NB4 (cell line): ENCODE results near the gene GPR12.
A peak's percentile ranks its signal among the peaks of the same experiment; 100 is the strongest.

Source experiments
- DNase-seq: peaks from one replicate; pipeline ENCODE4 v3.0.0; 2010; ENCODE audit warnings: low read depth
- H3K4me3 ChIP-seq: one replicate; pipeline ENCODE4 v1.5.1; 2011; ENCODE audit warnings: mild to moderate bottlenecking, low read depth, low read length, moderate library complexity
- MYC ChIP-seq: IDR thresholded peaks from 2 replicates; pipeline ENCODE4 v1.6.1; 2011; ENCODE audit warnings: low read depth, low read length
- POLR2A ChIP-seq: IDR thresholded peaks from 2 replicates; pipeline ENCODE4 v1.6.1; 2011; ENCODE audit warnings: mild to moderate bottlenecking; ENCODE audit not compliant: insufficient read length; ENCODE audit errors: extremely low read depth
- TF ChIP-seq, protein P1 (sequence below): IDR thresholded peaks from 2 replicates; pipeline ENCODE4 v1.6.1; 2011; ENCODE audit warnings: low read depth, low read length
- TF ChIP-seq, protein P2 (sequence below): IDR thresholded peaks from one replicate; pipeline ENCODE4 v1.5.1; 2012; ENCODE audit warnings: low read depth, low read length

GPR12 gene

DNA sequence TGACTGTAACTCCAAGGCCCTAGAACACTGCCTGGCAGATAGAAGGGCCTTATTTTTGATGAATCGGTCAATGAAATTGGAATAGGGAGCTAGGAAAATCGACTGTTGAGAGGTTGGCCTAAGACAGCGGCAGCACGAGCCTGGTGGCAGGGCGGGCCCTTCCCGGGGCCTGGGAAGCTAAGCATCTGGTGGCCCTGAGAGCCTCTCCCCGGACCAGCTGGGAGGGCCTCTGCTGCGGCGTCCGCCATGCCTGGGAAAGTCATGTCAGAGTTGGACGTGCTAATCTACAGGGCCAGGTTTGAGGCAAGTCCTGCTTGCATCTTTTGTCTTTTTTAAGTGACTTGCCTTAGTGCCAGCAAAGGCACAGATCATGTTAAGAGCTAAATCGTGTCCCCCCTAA, 11.2 kb upstream of the GPR12 start:
- no peak for TF ChIP-seq MYC
- no peak for TF ChIP-seq POLR2A
- TF ChIP-seq, protein P1, sequence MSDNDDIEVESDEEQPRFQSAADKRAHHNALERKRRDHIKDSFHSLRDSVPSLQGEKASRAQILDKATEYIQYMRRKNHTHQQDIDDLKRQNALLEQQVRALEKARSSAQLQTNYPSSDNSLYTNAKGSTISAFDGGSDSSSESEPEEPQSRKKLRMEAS: no peak
- TF ChIP-seq, protein P2, sequence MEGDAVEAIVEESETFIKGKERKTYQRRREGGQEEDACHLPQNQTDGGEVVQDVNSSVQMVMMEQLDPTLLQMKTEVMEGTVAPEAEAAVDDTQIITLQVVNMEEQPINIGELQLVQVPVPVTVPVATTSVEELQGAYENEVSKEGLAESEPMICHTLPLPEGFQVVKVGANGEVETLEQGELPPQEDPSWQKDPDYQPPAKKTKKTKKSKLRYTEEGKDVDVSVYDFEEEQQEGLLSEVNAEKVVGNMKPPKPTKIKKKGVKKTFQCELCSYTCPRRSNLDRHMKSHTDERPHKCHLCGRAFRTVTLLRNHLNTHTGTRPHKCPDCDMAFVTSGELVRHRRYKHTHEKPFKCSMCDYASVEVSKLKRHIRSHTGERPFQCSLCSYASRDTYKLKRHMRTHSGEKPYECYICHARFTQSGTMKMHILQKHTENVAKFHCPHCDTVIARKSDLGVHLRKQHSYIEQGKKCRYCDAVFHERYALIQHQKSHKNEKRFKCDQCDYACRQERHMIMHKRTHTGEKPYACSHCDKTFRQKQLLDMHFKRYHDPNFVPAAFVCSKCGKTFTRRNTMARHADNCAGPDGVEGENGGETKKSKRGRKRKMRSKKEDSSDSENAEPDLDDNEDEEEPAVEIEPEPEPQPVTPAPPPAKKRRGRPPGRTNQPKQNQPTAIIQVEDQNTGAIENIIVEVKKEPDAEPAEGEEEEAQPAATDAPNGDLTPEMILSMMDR: no peak
- H3K4me3 ChIP-seq: no peak overlapping the region
- no peak for DNase-seq

DNA sequence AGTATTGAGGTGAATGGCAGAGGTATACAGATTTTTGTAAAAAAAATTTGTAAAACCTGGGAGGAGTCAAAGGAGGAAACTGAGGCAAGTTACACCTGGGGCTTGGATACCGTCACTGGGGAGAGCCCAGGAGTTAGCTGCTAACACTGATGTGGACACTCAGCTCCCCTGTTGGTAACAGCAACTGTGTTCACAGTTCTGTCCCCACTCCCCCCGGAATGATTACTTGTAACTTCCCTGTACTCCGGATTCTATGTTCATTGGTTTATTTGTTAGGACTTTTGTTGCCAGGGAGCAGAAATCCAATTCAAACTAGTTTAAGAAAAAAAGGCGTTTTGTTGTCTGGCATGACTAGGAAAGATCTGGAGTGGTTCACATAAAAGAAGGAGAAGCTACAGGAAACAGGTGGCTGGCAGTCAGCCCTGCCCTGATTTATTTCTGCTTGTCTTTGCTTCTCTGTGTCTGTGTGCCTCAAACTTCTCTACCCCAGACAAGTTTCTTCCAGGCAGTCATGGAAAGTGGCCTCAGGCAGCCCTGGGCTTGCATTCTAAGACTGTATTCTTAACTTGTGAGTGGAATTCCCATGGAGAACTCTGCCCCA, 2.3 kb upstream of the GPR12 start:
- no peak overlapping the region for H3K4me3 ChIP-seq
- no peak for DNase-seq
- TF ChIP-seq POLR2A: no peak
- TF ChIP-seq, protein P2: no peak
- TF ChIP-seq, protein P1: no peak
- TF ChIP-seq MYC: no peak

DNA sequence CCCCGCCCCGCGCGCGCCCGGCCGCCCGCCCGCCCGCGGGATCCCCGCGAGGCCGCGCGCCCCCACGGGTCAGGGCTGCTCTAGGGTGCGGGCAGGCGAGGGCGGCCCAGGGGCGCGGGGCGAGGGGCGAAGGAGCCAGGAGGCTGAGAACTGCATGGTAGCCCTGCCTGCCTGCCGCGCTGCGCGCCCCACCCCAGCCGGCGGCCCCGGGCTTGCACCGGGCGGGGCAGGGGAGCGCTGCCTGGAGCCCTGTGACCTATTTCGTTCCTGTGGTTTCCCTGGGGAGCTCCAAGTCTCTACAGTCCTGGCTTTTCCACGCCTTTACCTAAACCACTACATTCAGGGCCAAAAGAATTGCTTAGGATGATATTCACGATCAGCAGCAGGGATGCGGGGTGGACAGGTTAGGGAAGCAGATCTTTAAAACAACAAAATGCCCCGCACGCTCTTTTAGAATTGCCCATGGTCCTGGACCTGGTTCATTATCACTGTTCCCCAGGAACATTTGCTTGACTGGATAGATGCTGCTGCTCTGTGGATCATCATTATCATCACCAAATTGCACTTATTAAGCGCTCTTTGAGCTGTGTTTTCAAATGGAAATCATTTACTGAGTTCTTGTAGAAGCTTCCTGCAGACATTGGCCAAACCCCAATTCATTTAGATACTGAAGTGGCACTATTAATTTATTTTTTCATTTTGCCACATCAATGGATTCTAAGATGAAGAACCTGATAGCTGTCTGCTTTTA, 421 bp upstream of the GPR12 start:
- H3K4me3 ChIP-seq: no peak overlapping the region
- DNase-seq: peak; percentile 12
- TF ChIP-seq POLR2A (no peak), MYC (no peak)
- TF ChIP-seq, protein P2: no peak
- TF ChIP-seq, protein P1: no peak

DNA sequence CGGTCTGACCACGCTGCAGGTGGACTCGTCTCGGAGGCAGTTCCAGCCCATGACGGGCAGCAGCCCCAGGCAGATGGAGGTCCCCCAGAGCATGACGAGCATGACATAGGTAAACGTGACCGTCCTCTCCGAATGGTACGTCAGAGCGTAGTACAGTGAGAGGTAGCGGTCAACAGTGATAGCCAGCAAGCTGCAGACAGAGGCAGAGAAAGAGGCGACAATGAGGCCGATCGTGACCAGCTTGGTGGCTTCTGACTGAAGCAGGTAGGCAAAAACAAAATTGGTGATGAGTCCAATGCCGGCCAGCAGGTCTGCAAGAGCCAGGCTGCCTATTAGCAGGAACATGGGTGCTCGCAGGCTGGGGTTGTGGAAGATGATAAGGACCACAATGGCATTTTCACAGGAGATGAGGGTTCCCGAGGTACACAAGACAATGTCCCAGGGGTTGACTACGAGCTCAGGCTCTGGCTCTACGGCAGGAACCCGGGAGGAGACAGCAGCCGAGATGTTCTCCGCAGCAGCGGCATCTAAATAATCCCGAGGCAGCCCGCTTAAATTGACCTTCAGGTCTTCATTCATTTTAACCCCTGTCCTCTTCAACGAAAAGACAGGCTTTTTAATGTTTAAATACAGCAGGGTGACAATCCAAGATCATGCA, 1.2 kb downstream of the GPR12 start:
- H3K4me3 ChIP-seq: peak overlapping the region; percentile 14
- TF ChIP-seq POLR2A: no peak
- TF ChIP-seq, protein P2: no peak
- no peak for TF ChIP-seq MYC
- TF ChIP-seq, protein P1: no peak
- no peak for DNase-seq

DNA sequence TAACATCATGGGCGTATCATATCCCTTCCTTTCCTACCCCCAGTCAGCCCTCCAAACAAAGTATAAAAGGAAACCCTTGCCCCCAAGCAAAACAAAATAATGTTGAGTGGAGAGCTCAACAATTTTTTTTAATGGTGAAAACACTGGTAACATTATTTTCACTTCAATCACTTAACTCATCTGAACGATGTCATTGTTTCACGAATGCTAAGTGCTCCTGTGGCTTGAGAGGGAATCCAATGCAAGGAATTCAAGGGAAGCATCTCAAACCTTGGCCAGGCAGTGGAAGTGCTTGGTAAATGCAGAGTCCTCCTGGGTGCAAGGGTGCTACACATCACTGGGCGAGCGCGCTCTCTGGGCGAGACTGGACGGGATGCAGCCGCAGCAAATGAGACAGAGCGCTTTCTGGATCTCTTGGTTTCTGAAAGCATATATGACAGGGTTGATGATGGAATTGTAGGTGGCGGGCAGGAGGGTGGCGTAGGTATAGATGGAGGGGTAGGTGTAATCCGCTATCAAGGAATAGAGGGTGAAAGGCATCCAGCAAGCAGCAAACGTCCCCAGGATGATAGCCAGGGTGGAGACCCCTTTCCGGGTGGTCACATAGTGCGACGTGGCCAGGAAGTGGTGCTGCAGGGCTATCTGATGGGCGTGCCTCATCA, 2.0 kb downstream of the GPR12 start:
- H3K4me3 ChIP-seq: no peak overlapping the region
- TF ChIP-seq MYC: no peak
- TF ChIP-seq, protein P2: no peak
- TF ChIP-seq, protein P1: no peak
- TF ChIP-seq POLR2A: no peak
- no peak for DNase-seq
